Karpas-422 (cell line): ENCODE measurements around the gene IL22. TPM values are rescaled to one million over a fixed set of nuclear protein-coding genes. Genes with fewer than 3 reads are reported as not detected.

Experiments used
- DNase-seq: peaks from one replicate; pipeline ENCODE4 v3.0.0-alpha.2; 2015
- H2AFZ ChIP-seq: fragments of 200-600 bp; sonication (generic); 2 replicates; pipeline ENCODE4 v1.6.1; 2014; ENCODE audit warnings: antibody characterized with exemption, low read length, mixed read lengths
- H3K27ac ChIP-seq: fragments of 200-600 bp; sonication (generic); 2 replicates; pipeline ENCODE4 v1.5.1; 2014; ENCODE audit warnings: mild to moderate bottlenecking, low read length, moderate library complexity
- H3K27me3 ChIP-seq: fragments of 200-600 bp; sonication (generic); 2 replicates; pipeline ENCODE4 v1.6.1; 2014; ENCODE audit warnings: low read length, mixed read lengths
- H3K36me3 ChIP-seq: fragments of 200-600 bp; sonication (generic); 2 replicates; pipeline ENCODE4 v1.6.1; 2014; ENCODE audit warnings: low read length, mixed read lengths; ENCODE audit not compliant: insufficient read depth
- H3K4me1 ChIP-seq: fragments of 200-600 bp; sonication (generic); 2 replicates; pipeline ENCODE4 v1.6.1; 2014; ENCODE audit warnings: mild to moderate bottlenecking, low read length, mixed read lengths
- H3K4me2 ChIP-seq: fragments of 200-600 bp; sonication (generic); 2 replicates; pipeline ENCODE4 v1.6.1; 2014; ENCODE audit warnings: low read length, low read depth, mild to moderate bottlenecking; ENCODE audit not compliant: poor library complexity, severe bottlenecking
- H3K4me3 ChIP-seq: fragments of 200-600 bp; sonication (generic); 2 replicates; pipeline ENCODE4 v1.5.1; 2014; ENCODE audit warnings: mild to moderate bottlenecking, antibody characterized with exemption, low read length, mixed read lengths
- H3K79me2 ChIP-seq: fragments of 200-600 bp; sonication (generic); 2 replicates; pipeline ENCODE4 v1.6.1; 2014; ENCODE audit warnings: mild to moderate bottlenecking, low read length, mixed read lengths
- H3K9ac ChIP-seq: fragments of 200-600 bp; sonication (generic); 2 replicates; pipeline ENCODE4 v1.6.0; 2014; ENCODE audit warnings: low read length
- H3K9me2 ChIP-seq: fragments of 200-600 bp; sonication (generic), shearing (Covaris generic); replicated peaks from 2 replicates; pipeline ENCODE4 v1.6.0; 2014; ENCODE audit warnings: mild to moderate bottlenecking, low read length, moderate library complexity; ENCODE audit not compliant: insufficient read depth
- H3K9me3 ChIP-seq: fragments of 300-700, 200-600 bp; sonication (generic); 2 replicates; pipeline ENCODE4 v1.6.1; 2014; ENCODE audit warnings: low read length, mixed read lengths
- H4K20me1 ChIP-seq: fragments of 200-600 bp; sonication (generic); 2 replicates; pipeline ENCODE4 v1.6.1; 2014; ENCODE audit warnings: mild to moderate bottlenecking, antibody characterized with exemption, low read length, low read depth; ENCODE audit not compliant: insufficient read depth
- total RNA-seq: library from RNA; depleted of rRNA; stranded (reverse); fragments of >200 nt; shearing (Covaris generic); gene quantifications from 2 replicates; pipeline ENCODE4 v1.2.3, GENCODE V29; 2014; ENCODE audit warnings: low replicate concordance; rRNA removed

IL22 gene
- total RNA-seq, 1 experiment from 2014 or later: not detected

DNA sequence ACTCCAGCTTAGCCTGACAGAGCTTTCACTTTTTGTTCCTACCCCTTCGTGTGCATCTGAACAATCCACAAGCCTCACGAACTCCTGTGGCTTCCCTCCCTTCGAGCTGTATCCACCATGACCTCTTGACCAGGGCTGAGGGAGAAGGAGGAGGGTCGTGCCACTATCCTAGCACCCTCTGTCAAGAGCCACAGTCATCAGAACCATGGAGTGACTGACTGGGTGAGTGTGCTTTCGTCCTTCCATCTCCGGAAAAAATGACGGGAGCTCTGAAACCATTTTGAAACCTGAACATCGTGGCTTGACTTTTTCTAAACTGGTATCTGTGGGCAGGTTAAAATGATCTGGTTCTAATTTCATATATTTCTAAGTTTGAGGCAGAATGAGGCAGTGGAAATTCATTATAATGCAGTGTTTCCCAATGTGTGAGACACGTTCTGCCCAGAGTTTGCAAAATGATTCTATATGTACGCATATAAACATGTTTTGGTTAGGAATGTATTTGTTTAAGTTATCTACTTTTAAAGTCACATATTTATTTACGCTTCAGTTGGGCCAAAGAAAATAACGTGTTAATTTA, 54.8 kb downstream of the IL22 start:
- H3K4me3 ChIP-seq: no peak overlapping the region
- H3K9me3 ChIP-seq: no peaks in the 10 kb centered on the region
- no peak overlapping the region for H3K27ac ChIP-seq
- H4K20me1 ChIP-seq: no peaks in the 10 kb centered on the region
- no peaks in the 10 kb centered on the region for H3K27me3 ChIP-seq
- no peak overlapping the region for H3K9ac ChIP-seq
- H2AFZ ChIP-seq: no peak overlapping the region
- H3K79me2 ChIP-seq: no peaks in the 10 kb centered on the region
- no peaks in the 10 kb centered on the region for H3K36me3 ChIP-seq
- DNase-seq: no peak
- no peaks in the 10 kb centered on the region for H3K4me1 ChIP-seq
- no peaks in the 10 kb centered on the region for H3K9me2 ChIP-seq
- no peak overlapping the region for H3K4me2 ChIP-seq

Other genes with a start within 250 kb of the IL22 start
- gene IFNG, start 93.9 kb downstream of the IL22 start, total RNA-seq: not detected in 2 replicates
- not detected in 2 replicates for gene IL26, start 27.8 kb downstream of the IL22 start, total RNA-seq
- gene MDM1, start 78.8 kb upstream of the IL22 start, total RNA-seq: 40.2 and 40.4 TPM in 2 replicates